HG03520 (cell line): ENCODE measurements around the gene KIF14.
"Not testable (repeated sequence)": the region's sequence is repeated elsewhere in the genome, so short reads cannot be mapped to it uniquely, and the experiment has no call there.

Source experiments
- ATAC-seq: cut with Tn5 transposase; IDR thresholded peaks from one replicate; pipeline ENCODE4 v1.9.1; 2021; ENCODE audit warnings: mild to moderate bottlenecking, moderate library complexity; ENCODE audit not compliant: unreplicated experiment

The KIF14 gene

GRCh38 chr1:200634261-200635122 is 13.9 kb upstream of the KIF14 start:
- ATAC-seq: no peak

GRCh38 chr1:200631375-200631774 is 10.8 kb upstream of the KIF14 start:
- ATAC-seq: no peak

DNA sequence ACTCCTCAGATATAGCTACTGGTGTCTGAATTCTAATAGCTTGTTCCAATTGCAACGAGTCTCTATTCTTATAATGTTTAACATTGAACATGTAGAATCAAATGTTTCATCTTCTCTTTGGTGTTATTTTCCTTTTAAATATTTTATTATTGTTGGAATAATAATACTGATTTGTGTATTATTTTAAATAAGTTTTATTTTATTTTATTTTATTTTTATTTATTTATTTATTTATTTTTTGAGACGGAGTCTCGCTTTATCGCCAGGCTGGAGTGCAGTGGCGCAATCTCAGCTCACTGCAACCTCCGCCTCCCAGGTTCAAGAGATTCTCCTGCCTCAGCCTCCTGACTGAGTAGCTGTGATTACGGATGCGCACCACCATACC is 10.0 kb upstream of the KIF14 start:
- not testable (repeated sequence) for ATAC-seq

GRCh38 chr1:200629876-200630514 is 9.4 kb upstream of the KIF14 start:
- ATAC-seq: no peak

DNA sequence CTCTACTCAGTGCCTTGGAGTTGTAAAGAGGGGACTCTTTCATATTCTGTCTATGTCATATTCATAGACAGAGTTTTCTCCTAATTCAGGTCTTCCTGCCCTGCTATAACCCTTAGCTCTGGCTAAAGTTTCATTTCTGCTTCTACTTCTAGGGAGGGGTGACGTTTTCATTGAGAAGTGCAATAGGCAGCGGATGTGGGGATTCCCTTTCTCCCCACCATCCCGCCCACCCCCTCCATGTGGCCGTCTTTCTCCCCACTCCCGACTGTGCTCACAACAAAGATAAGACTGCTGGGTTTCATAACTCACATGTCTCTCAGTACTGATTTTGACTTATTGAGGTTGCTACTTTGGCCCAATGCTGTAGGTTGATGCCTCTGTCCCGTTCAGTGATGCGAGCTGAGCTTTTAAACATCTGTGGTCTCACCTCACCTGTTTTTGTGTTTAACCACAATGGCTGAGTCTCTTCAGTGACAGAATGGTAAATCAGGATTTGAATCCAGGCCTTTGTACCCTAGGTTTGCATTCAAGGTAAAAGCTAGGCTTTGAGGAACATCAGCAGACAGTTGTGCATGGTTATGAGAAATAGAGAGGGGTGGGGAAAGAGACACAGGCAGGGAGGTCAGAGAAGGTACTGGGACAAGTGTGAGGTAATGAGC is 7.8 kb upstream of the KIF14 start:
- ATAC-seq: peak; percentile 65

- ATAC-seq: no peak
Observed at GRCh38 chr1:200627575-200628222, 7.1 kb upstream of the KIF14 start.

- no peak for ATAC-seq
Observed at GRCh38 chr1:200626853-200627534, 6.4 kb upstream of the KIF14 start.

DNA sequence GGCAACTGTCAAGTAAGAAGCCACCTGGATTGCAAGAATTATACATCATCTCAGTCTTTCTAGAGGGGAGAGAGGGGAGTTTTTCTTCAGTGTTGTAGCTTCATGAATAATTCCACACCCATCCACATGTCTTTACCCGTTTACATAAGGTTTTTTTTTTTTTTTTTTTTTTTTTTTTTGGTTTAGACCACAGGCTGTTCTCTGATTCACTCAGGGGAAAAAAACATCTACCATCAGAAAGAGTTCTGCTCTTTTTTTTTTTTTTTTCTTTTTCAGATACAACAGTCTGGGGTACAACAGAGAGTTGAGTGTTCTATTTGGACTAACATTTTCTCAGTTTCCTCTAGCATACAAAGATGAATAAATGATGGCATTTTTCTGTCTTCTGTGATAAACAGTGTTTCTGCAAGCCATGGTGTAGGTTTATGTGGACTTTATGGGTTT is 4.9 kb upstream of the KIF14 start:
- ATAC-seq: no peak

GRCh38 chr1:200624679-200625335 is 4.3 kb upstream of the KIF14 start:
- no peak for ATAC-seq

DNA sequence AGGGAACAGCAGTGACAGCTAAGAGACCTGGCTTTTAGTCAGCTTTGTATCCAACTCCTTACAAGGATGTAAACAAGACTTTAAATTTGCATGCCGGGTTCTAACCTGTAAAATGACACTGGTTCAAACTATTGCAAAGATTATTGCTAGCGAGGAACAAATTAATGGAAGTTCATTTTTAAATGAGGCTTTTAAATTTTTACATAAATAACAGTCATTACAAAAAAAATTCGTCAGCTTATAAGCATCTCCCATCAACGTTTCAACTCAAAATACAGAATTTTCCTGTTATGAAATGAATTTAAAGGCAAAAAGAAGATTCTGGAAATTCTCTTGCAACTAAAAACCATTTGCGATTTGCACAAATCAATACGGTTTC is 668 bp downstream of the KIF14 start:
- ATAC-seq: no peak

GRCh38 chr1:200610846-200611245 is 9.7 kb downstream of the KIF14 start:
- no peak for ATAC-seq

GRCh38 chr1:200602632-200603031 is 17.9 kb downstream of the KIF14 start:
- ATAC-seq: no peak

DNA sequence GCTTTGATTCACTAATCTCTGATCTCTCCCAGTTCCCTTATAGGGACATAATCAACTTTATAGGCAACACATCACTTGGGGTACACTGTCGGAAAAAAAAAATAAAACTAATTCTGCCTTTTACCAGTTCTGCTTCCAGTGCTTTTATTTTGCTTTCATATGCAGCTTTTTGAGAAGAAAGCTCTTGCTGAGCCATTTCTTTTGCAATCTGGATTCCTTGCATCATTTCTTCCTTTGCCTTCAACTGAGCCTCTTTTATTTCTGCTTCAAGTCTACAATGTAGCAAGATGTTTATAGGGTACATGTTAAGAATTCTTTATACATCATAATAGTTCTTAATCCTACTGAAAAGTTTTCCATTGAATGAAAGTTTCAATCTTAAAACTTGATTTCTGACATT is 30.6 kb downstream of the KIF14 start:
- ATAC-seq: no peak

- no peak for ATAC-seq
Observed at GRCh38 chr1:200588698-200589097, 31.9 kb downstream of the KIF14 start.

GRCh38 chr1:200564319-200564718 is 56.2 kb downstream of the KIF14 start:
- no peak for ATAC-seq

DNA sequence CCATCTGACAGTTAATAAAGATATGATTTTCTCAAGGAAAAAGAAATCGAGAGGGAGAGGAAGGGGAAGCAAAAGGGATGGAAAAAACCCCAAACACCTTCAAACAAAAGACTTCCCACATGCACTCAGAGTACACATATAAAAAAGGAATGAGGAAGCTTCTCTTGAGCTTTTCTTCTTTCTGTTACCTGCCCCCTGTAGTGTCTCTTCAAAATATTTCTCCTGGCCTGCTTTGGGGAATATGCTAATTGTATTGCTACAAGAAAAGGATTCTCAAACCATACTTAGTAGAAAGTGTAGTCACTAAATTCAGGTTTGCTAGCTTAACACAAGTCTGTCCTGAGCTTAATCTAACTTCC is 58.7 kb downstream of the KIF14 start:
- ATAC-seq: peak; percentile 26

DNA sequence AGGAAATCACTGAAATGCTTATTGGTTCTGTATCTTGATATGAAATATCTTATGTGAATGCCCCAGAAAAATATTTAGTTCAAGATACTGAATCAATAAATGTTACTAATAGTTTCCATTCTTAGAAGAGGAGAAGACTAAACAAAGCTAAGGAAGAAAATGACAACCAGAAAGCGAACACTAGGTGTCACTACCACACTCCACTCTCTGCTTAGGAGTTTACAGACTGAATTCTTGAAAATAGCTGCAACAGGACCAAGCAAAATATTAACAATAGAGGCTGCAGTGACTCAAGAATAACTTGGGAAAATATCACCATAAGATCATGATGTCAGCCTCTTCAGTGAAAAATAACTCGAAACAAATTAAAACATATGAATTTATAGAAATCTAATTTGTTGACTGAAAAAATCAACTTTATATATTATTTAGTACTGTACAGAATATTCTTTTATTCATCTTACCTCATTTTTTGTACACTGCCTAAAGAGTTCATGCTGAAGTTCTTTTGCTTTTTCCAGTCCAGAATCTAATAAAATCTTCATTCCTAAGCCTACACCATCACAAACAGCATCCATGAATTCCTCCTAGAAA is 61.6 kb downstream of the KIF14 start:
- ATAC-seq: no peak

GRCh38 chr1:200556002-200556401 is 64.5 kb downstream of the KIF14 start:
- ATAC-seq: no peak

- not testable (repeated sequence) for ATAC-seq
Observed at GRCh38 chr1:200552737-200553136, 67.8 kb downstream of the KIF14 start.

DNA sequence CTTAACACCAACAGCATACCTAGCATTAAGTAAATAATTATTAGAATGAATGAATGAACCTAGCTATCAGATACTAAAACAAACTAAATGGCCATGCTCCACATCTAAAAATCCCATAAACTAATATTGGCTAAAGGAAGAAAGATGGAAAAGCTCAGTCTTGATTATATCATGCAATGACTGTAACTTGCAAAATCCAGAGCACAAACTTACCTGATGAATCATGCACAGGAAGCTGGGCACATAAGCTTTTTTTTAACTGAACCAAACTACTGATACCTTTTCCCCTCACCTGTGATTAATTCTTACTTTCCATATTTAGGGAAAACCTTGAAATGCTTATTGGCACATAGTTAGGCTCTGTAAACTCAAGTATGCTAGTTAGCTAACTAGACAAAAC is 70.2 kb downstream of the KIF14 start:
- ATAC-seq: no peak
